ENCODE data around the gene DHX40. TPM values are rescaled to one million over a fixed set of nuclear protein-coding genes. Genes with fewer than 3 reads are reported as not detected.
A peak's percentile ranks its signal among the peaks of the same experiment; 100 is the strongest.
"Not testable (repeated sequence)": the region's sequence is repeated elsewhere in the genome, so short reads cannot be mapped to it uniquely, and the experiment has no call there.

DHX40 gene
- polyA plus RNA-seq, 2 donors = 6.6 to 11.7 TPM

DNA sequence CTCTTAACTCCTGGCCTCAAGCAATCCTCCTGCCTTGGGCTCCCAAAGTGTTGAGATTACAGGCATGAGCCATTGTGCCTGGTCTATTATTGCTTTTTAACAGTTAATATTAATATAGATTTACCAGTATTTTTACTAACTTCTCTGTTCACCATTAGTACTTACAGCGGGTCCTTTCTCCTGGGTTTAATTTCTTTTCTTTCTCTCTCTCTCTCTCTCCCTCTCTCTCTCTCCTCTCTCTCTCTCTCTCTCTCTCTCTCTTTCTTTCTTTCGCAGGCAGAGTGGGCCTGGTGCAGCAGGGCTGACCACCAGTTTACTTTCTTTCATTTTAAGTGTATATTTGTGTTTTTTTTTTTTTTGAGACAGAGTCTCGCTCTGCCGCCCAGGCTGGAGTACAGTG is 14.7 kb upstream of the DHX40 start:
- H3K27me3 ChIP-seq (ENCODE audit: control insufficient read depth in 1 of 2, insufficient read depth in 2 of 2, low read length in 2 of 2) = no peaks in the 10 kb centered on the region
- H3K4me1 ChIP-seq (ENCODE audit: control insufficient read depth in 2 of 2, insufficient read depth in 2 of 2, low read length in 1 of 2) = no peaks in the 10 kb centered on the region
- 85 to 96% methylated on average over 2 to 3 of the region's 4 CpGs for WGBS, 2 donors
- H3K4me3 ChIP-seq (ENCODE audit: low read depth in 1 of 2, low read length in 2 of 2) = no peak overlapping the region
- no peak overlapping the region for H3K27ac ChIP-seq (ENCODE audit: low read depth in 2 of 2, low read length in 1 of 2)
- no peaks in the 10 kb centered on the region for H3K9me3 ChIP-seq (ENCODE audit: control insufficient read depth in 2 of 2, insufficient read depth in 1 of 2, low read depth in 1 of 2, low read length in 1 of 2)
- H3K36me3 ChIP-seq (ENCODE audit: control insufficient read depth in 2 of 2, insufficient read depth in 2 of 2, low read length in 1 of 2) = no peaks in the 10 kb centered on the region

DNA sequence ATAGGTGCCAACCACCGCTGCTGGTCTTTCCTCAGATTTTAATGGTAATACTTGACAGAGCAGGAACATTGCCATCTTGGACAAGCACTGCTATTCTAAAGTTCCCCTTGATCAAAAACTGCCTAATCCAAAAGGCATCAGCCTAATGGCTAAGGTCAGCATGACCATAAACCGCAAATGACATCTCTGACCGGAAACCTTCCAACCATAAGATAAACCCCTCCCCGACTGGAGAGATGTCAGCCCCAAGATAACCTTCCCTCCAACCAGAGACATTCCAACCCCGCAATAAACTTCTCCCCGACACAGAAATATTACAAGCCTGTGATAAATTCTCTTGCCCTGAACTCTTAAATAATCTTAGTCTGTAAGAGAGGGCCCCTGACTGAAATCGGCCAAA is 7.4 kb upstream of the DHX40 start:
- Histone ChIP-seq H3K4me1 (ENCODE audit: control insufficient read depth in 2 of 2, insufficient read depth in 2 of 2, low read length in 1 of 2) (no peaks in the 10 kb centered on the region), H3K36me3 (ENCODE audit: control insufficient read depth in 2 of 2, insufficient read depth in 2 of 2, low read length in 1 of 2) (no peaks in the 10 kb centered on the region), H3K4me3 (ENCODE audit: low read depth in 1 of 2, low read length in 2 of 2) (no peak overlapping the region), H3K9me3 (ENCODE audit: control insufficient read depth in 2 of 2, insufficient read depth in 1 of 2, low read depth in 1 of 2, low read length in 1 of 2) (no peaks in the 10 kb centered on the region), H3K27ac (ENCODE audit: low read depth in 2 of 2, low read length in 1 of 2) (no peak overlapping the region), H3K27me3 (ENCODE audit: control insufficient read depth in 1 of 2, insufficient read depth in 2 of 2, low read length in 2 of 2) (no peaks in the 10 kb centered on the region)
- 82 to 85% methylated on average over 7 of the region's 7 CpGs for WGBS, 2 donors

DNA sequence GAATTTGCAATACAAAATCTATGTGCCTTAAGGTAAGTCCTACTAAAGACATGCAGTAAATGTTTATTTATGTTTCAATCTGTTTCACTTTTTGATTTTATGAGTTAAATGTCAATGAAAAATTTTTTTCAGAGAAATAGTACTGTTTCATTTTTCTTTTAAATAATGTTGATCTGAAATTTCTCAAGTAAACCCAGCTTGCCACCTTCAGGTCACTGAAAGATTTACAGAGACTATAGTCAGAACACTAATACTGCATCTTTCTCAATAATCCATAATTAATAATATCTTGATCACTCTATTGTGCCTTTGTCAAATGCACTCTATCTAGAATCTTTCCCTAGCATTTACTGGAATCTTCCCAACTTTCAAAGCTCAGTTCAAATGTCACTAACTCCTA is 6.5 kb upstream of the DHX40 start:
- Histone ChIP-seq H3K4me1 (ENCODE audit: control insufficient read depth in 2 of 2, insufficient read depth in 2 of 2, low read length in 1 of 2) (no peaks in the 10 kb centered on the region), H3K4me3 (ENCODE audit: low read depth in 1 of 2, low read length in 2 of 2) (no peak overlapping the region), H3K27ac (ENCODE audit: low read depth in 2 of 2, low read length in 1 of 2) (no peak overlapping the region), H3K36me3 (ENCODE audit: control insufficient read depth in 2 of 2, insufficient read depth in 2 of 2, low read length in 1 of 2) (no peaks in the 10 kb centered on the region), H3K9me3 (ENCODE audit: control insufficient read depth in 2 of 2, insufficient read depth in 1 of 2, low read depth in 1 of 2, low read length in 1 of 2) (no peaks in the 10 kb centered on the region), H3K27me3 (ENCODE audit: control insufficient read depth in 1 of 2, insufficient read depth in 2 of 2, low read length in 2 of 2) (no peaks in the 10 kb centered on the region)

DNA sequence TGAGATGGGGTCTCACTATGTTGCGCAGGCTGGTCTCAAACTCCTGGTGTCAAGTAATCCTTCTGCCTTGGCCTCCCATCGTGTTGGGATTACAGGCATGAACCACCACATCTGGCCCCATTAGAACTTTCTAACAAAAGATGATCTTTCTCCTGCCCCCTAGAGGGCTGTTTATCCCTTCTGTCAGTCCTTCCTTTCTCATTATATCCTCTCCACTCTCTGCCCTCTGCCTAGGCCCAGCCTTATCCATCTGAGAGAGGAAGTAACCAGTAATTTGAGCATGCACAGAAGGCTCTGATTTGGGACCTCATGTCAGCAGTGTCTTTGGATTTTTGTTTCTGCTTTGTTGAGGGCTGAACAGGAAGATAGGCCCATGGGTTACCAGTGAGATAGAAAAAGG is 4.4 kb upstream of the DHX40 start:
- Histone ChIP-seq H3K4me1 (ENCODE audit: control insufficient read depth in 2 of 2, insufficient read depth in 2 of 2, low read length in 1 of 2) (no peaks in the 10 kb centered on the region), H3K27me3 (ENCODE audit: control insufficient read depth in 1 of 2, insufficient read depth in 2 of 2, low read length in 2 of 2) (no peaks in the 10 kb centered on the region), H3K9me3 (ENCODE audit: control insufficient read depth in 2 of 2, insufficient read depth in 1 of 2, low read depth in 1 of 2, low read length in 1 of 2) (no peaks in the 10 kb centered on the region), H3K36me3 (ENCODE audit: control insufficient read depth in 2 of 2, insufficient read depth in 2 of 2, low read length in 1 of 2) (no peaks in the 10 kb centered on the region), H3K4me3 (ENCODE audit: low read depth in 1 of 2, low read length in 2 of 2) (no peak overlapping the region), H3K27ac (ENCODE audit: low read depth in 2 of 2, low read length in 1 of 2) (no peak overlapping the region)
- WGBS, 2 donors = 83 to 84% methylated on average over 2 of the region's 2 CpGs

DNA sequence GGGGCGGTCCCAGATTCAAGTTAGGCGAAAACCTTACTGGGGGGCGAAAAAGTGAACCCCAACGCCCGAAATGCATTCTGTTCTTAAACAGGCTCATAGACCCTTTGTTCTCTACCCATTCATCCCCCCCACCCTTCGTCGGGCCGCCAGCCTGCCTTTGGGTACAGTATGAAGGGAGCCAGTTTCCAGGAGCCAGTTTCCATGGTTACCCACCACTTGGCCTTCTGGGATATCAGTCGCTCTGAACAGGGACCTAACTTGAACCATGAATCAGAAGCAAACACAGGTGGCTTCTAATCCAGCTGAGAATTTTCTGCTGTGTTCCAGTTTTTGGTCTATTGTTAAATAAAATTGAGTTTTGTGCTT is 532 bp downstream of the DHX40 start:
- no peaks in the 10 kb centered on the region for H3K4me1 ChIP-seq (ENCODE audit: control insufficient read depth in 2 of 2, insufficient read depth in 2 of 2, low read length in 1 of 2)
- no peaks in the 10 kb centered on the region for H3K36me3 ChIP-seq (ENCODE audit: control insufficient read depth in 2 of 2, insufficient read depth in 2 of 2, low read length in 1 of 2)
- 0 to 1% methylated on average over 9 of the region's 9 CpGs for WGBS, 2 donors
- peak overlapping the region; percentile 83 to 96 for H3K4me3 ChIP-seq (ENCODE audit: low read depth in 1 of 2, low read length in 2 of 2)
- H3K27ac ChIP-seq (ENCODE audit: low read depth in 2 of 2, low read length in 1 of 2) = peak overlapping the region; percentile 66 to 89
- no peaks in the 10 kb centered on the region for H3K27me3 ChIP-seq (ENCODE audit: control insufficient read depth in 1 of 2, insufficient read depth in 2 of 2, low read length in 2 of 2)
- H3K9me3 ChIP-seq (ENCODE audit: control insufficient read depth in 2 of 2, insufficient read depth in 1 of 2, low read depth in 1 of 2, low read length in 1 of 2) = no peaks in the 10 kb centered on the region

DNA sequence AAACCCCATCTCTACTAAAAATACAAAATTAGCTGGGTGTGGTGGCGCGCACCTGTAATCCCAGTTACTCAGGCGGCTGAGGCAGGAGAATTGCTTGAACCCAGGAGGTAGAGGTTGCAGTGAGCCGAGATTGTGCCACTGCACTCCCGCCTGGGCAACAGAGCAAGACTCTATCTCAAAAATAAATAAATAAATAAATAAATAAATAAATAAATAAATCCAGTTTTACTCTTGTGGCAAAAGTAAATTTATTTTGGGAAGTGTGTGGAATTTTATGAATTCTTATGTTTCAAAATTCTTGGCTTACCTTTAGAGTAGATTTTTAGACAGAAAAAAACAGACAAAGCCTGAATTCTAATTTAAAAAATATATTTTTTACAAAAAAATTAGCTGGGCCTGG is 3.7 kb downstream of the DHX40 start:
- WGBS, 2 donors = 94 to 98% methylated on average over 5 of the region's 5 CpGs
- H3K9me3 ChIP-seq (ENCODE audit: control insufficient read depth in 2 of 2, insufficient read depth in 1 of 2, low read depth in 1 of 2, low read length in 1 of 2); H3K36me3 ChIP-seq (ENCODE audit: control insufficient read depth in 2 of 2, insufficient read depth in 2 of 2, low read length in 1 of 2); H3K27me3 ChIP-seq (ENCODE audit: control insufficient read depth in 1 of 2, insufficient read depth in 2 of 2, low read length in 2 of 2); H3K27ac ChIP-seq (ENCODE audit: low read depth in 2 of 2, low read length in 1 of 2); H3K4me1 ChIP-seq (ENCODE audit: control insufficient read depth in 2 of 2, insufficient read depth in 2 of 2, low read length in 1 of 2); H3K4me3 ChIP-seq (ENCODE audit: low read depth in 1 of 2, low read length in 2 of 2): not testable (repeated sequence)

DNA sequence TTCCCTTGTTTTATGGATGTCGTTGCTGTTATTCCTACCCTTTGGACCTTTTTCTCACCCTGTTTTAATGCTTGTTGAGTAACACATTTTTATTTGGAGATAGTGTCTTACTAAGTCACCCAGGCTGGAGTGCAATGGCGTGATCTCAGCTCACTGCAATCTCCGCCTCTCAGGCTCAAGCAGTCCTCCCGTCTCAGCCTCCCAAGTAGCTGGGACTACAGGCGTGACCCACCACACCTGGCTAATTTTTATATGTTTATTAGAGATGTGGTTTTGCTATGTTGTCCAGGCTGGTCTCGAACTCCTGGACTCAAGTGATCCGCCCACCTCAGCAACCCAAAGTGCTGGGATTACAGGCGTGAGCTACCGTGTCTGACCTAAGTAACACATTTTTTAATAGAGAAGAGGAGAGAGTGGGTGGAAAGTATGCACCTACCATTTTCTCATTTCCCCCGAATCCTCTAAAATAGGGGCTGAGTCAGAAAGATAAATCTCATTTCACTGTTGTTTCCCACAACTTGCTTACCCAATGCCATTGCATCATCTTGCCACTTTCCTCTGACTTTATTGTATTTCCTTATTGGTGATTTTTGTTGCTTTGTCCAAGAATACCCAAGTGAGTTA is 7.0 kb downstream of the DHX40 start:
- no peaks in the 10 kb centered on the region for H3K4me1 ChIP-seq (ENCODE audit: control insufficient read depth in 2 of 2, insufficient read depth in 2 of 2, low read length in 1 of 2)
- no peaks in the 10 kb centered on the region for H3K36me3 ChIP-seq (ENCODE audit: control insufficient read depth in 2 of 2, insufficient read depth in 2 of 2, low read length in 1 of 2)
- H3K4me3 ChIP-seq (ENCODE audit: low read depth in 1 of 2, low read length in 2 of 2) = no peak overlapping the region
- no peaks in the 10 kb centered on the region for H3K27me3 ChIP-seq (ENCODE audit: control insufficient read depth in 1 of 2, insufficient read depth in 2 of 2, low read length in 2 of 2)
- H3K27ac ChIP-seq (ENCODE audit: low read depth in 2 of 2, low read length in 1 of 2) = no peak overlapping the region
- no peaks in the 10 kb centered on the region for H3K9me3 ChIP-seq (ENCODE audit: control insufficient read depth in 2 of 2, insufficient read depth in 1 of 2, low read depth in 1 of 2, low read length in 1 of 2)
- WGBS, 2 donors = 90 to 92% methylated on average over 10 of the region's 10 CpGs

DNA sequence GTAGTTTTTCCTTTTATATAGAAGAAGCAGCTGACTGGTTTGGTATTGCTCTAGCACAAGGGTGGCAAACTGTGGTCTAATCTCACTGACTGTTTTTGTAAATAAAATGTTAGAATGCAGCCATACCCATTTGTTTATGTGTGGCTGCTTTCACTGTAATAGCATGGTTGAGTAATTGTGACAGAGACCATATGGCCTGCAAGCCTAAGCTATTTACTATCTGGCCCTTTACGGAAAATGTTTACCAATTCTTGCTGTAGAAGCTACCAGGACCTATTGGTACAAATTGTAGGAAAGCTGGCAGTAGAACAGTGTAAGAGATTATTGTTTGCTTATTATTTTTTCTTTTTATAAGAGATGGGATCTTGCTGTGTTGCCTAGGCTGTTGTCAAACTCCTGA is 18.8 kb downstream of the DHX40 start:
- not testable (repeated sequence) for H3K27me3 ChIP-seq (ENCODE audit: control insufficient read depth in 1 of 2, insufficient read depth in 2 of 2, low read length in 2 of 2); H3K4me1 ChIP-seq (ENCODE audit: control insufficient read depth in 2 of 2, insufficient read depth in 2 of 2, low read length in 1 of 2); H3K36me3 ChIP-seq (ENCODE audit: control insufficient read depth in 2 of 2, insufficient read depth in 2 of 2, low read length in 1 of 2); H3K27ac ChIP-seq (ENCODE audit: low read depth in 2 of 2, low read length in 1 of 2); H3K9me3 ChIP-seq (ENCODE audit: control insufficient read depth in 2 of 2, insufficient read depth in 1 of 2, low read depth in 1 of 2, low read length in 1 of 2); H3K4me3 ChIP-seq (ENCODE audit: low read depth in 1 of 2, low read length in 2 of 2)
- no CpG with 5 or more reads among the region's 1 CpG for WGBS, 2 donors

DNA sequence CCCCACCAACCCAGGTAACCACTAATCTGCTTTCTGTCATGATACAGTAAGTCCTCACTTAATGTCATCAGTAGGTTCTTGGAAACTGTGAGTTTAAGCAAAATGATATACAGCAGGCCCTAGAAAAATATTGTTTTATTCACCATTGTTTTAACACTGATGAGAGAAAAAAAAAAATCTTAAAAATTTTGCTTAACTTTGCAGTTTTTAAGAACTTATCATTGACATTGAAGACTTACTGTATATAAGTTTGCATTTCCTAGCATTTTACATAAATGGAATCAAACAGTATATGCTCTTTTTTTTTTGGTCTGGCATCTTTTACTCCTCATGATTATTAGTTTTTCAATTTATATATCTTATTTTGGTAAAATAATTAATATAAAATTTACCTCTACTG is 34.8 kb downstream of the DHX40 start:
- peaks cover 0 to 2% of the 10 kb centered on the region in 2 donors for H3K36me3 ChIP-seq (ENCODE audit: control insufficient read depth in 2 of 2, insufficient read depth in 2 of 2, low read length in 1 of 2)
- no peaks in the 10 kb centered on the region for H3K4me1 ChIP-seq (ENCODE audit: control insufficient read depth in 2 of 2, insufficient read depth in 2 of 2, low read length in 1 of 2)
- H3K9me3 ChIP-seq (ENCODE audit: control insufficient read depth in 2 of 2, insufficient read depth in 1 of 2, low read depth in 1 of 2, low read length in 1 of 2) = no peaks in the 10 kb centered on the region
- H3K27ac ChIP-seq (ENCODE audit: low read depth in 2 of 2, low read length in 1 of 2) = no peak overlapping the region
- H3K4me3 ChIP-seq (ENCODE audit: low read depth in 1 of 2, low read length in 2 of 2) = no peak overlapping the region
- no peaks in the 10 kb centered on the region for H3K27me3 ChIP-seq (ENCODE audit: control insufficient read depth in 1 of 2, insufficient read depth in 2 of 2, low read length in 2 of 2)

DNA sequence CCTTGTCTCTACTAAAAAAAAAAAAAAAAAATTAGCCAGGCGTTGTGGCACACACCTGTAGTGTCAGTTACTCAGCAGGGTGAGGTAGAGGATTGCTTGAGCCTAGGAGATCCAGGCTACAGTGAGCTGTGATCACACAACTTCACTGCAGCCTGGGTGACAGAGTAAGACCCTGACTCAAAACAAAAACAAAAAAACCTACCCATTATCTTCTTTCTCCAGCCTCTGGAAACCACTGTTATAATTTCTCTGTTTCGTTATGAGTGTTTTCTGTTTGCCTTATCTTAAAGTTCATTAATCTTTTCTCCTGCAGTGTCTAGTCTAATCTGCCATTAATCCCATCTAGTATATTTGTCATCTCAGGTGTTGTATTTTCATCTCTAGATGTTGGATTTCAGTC is 35.7 kb downstream of the DHX40 start:
- 89 to 93% methylated on average over 2 of the region's 2 CpGs for WGBS, 2 donors
- Histone ChIP-seq H3K27ac (ENCODE audit: low read depth in 2 of 2, low read length in 1 of 2) (no peak overlapping the region), H3K27me3 (ENCODE audit: control insufficient read depth in 1 of 2, insufficient read depth in 2 of 2, low read length in 2 of 2) (no peaks in the 10 kb centered on the region), H3K36me3 (ENCODE audit: control insufficient read depth in 2 of 2, insufficient read depth in 2 of 2, low read length in 1 of 2) (peaks cover 0 to 2% of the 10 kb centered on the region in 2 donors), H3K4me1 (ENCODE audit: control insufficient read depth in 2 of 2, insufficient read depth in 2 of 2, low read length in 1 of 2) (no peaks in the 10 kb centered on the region), H3K9me3 (ENCODE audit: control insufficient read depth in 2 of 2, insufficient read depth in 1 of 2, low read depth in 1 of 2, low read length in 1 of 2) (no peaks in the 10 kb centered on the region), H3K4me3 (ENCODE audit: low read depth in 1 of 2, low read length in 2 of 2) (no peak overlapping the region)

Measured in esophagus (tissue), 2 donors.